Hindlimb muscle (tissue), 1 donor: ENCODE measurements around the gene ABLIM1. TPM values are rescaled to one million over a fixed set of nuclear protein-coding genes. Genes with fewer than 3 reads are reported as not detected.
A peak's percentile ranks its signal among the peaks of the same experiment; 100 is the strongest.

Experiments
- DNase-seq: peaks from one replicate; pipeline ENCODE4 v3.0.0-alpha.2; 2013
- polyA plus RNA-seq: library from polyadenylated mRNA; unstranded; fragments of 120-200 nt; gene quantifications from one replicate; pipeline ENCODE4 v1.2.1, GENCODE V29; 2013; ENCODE audit not compliant: insufficient read length

The ABLIM1 gene
- polyA plus RNA-seq, 1 donor, result 43.9 TPM

- no peak for DNase-seq
Observed at GRCh38 chr10:114441107-114441506, 217.0 kb downstream of the ABLIM1 start.

DNA sequence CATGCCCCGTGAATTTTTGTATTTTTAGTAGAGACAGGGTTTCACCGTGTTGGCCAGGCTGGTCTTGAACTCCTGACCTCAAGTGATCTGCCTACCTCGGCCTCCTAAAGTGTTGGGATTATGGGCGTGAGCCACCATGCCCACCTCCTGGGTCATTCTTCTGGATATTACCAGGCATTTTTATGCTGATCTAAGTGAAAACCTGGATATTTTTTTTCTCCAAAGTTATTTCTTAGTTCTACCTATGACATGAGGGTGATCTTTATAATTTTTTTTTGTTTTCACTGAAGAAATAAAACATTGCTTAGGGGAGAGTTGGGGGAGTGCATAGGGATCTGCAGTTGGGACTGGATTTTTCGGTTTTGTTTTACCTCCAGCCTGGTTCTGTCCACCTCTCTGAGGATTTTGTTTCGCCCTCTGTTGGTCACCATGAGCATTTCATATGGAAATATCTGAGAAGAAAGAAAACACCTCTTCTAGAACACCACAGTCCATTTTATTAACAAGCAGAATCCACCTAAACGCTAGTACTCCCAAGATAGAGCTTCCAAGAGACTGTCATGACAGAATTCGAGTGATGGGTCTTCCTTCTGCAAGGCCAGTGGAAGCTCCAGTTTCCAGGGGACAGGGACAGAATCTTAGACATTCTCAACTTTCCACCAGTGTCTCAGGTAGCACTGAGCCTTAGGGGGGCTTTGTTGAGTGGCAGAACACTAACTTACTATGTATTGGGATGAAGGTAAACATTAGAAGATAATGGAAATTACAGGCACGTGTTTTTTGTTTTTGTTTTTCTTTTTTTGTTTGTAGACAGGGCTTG lies 220.4 kb downstream of the ABLIM1 start:
- DNase-seq, result no peak

DNA sequence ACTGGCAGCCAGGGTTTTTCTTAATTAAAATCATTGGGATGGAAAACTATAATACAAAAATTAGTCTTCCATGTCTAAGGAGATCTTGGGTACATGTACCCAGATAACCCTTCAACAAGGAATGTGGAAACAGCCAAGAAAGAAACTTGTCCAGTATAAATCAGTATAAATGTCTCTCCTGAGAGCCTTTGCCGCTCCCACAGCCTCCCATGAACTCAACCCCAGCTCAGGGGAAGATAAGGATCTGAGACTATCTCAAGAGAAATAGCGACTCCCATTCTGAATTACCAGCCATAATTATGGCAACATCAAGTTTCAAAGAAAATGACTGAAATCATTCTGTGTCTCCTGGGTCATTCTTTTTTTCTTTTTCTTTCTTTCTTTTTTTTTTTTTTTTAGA lies 221.1 kb downstream of the ABLIM1 start:
- DNase-seq, result no peak

GRCh38 chr10:114432566-114433093 lies 225.4 kb downstream of the ABLIM1 start:
- DNase-seq, result no peak

GRCh38 chr10:114431414-114432135 lies 226.5 kb downstream of the ABLIM1 start:
- DNase-seq, result no peak

GRCh38 chr10:114430688-114431413 lies 227.2 kb downstream of the ABLIM1 start:
- no peak for DNase-seq

- no peak for DNase-seq
Observed at GRCh38 chr10:114429581-114430335, 228.3 kb downstream of the ABLIM1 start.

DNA sequence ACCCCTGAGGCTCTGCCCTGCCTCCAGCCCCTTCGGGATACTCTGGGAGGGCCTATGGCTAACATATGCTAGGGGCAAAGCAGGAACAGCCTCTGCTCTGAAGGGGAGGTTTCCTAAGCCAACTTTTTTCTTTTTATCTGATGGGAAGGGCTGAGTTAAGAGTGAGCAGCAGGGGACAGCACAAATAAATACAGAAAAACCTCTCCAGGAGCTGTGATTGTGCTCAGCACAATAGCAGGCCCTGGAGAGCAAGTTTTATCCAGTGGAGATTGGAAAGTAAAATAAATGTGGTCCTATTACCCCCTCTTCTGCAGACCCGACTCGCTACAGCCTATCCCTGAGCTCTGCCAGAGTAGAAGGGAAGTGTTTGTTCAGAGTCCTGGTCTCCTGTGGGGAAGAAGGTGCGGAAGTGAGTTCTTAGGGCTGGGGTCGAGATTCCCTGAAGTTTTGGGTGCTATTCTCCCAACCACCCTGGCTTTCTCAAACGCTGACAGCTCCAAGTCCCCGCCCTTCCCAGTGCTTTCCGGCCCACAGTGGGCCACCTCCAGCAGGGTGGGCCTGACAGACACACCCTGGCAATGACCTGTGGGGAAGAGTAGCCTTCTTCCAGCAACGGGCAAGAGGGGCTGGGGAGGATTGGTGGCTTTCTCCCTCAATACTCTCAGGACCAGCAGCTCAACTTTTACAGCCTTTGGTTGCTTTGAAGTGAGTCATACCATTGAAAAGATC lies 230.8 kb downstream of the ABLIM1 start:
- DNase-seq, result peak; percentile 18

- no peak for DNase-seq
Observed at GRCh38 chr10:114426476-114426875, 231.6 kb downstream of the ABLIM1 start.

- DNase-seq, result no peak
Observed at GRCh38 chr10:114420811-114421485, 237.1 kb downstream of the ABLIM1 start.

- no peak for DNase-seq
Observed at GRCh38 chr10:114418109-114418508, 240.0 kb downstream of the ABLIM1 start.

- DNase-seq, result no peak
Observed at GRCh38 chr10:114412907-114413797, 244.9 kb downstream of the ABLIM1 start.

GRCh38 chr10:114408968-114409444 lies 249.1 kb downstream of the ABLIM1 start:
- DNase-seq, result no peak

DNA sequence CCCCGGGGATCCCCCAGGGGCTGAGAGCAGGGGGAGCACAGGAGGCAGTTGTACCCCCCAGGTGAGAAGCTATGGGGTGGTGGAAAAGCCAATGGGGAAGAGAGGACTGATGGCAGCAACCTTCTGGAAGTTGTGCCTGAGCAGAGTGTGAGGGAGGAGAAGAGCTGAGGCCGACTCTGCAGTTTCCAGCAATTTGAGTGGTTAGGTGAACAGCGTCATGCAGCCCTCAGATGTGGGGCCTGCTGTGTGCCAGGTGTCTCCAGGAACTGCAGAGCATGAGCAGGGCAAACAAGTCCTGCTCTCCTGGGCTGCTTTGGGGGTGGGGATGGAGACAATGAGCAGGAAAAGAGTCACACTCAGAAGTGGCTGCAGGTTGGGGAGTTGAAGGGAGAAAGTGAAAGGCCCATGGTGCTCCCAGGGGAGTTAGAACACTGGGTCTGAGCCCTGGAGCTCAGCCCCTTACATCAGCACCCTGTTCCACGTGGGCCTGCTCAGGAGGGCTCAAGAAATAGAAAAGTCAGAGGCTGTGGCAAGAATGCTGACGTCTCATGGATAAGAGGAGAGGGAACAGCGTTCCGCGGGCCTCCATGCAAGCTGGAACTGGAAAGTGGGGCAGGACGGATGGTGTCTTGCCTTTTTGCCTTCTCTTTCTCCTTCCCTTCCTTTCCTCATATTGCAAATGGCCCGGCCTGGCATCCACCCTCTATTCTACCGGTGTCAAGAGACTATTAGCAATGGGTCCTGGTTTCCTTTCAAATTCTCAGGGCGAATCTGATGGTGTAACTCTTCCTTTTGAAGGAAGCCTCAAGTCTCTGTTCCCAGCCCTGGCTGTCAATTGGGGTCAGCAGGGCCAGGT lies 249.7 kb downstream of the ABLIM1 start:
- no peak for DNase-seq

DNA sequence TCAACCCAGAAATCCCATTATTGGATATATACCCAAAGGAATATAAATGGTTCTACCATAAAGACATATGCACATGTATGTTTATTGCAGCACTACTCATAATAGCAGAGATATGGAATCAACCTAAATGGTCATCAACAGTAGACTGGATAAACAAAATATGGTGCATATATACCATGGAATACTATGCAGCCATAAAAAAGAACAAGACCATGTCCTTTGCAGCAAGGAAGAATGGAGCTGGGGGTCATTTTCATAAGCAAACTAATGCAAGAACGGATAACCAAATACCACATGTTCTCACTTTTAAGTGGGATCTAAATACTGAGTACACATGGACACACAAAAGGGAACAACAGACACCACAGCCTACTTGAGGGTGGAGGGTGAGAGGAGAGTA lies 251.6 kb downstream of the ABLIM1 start:
- no peak for DNase-seq

DNA sequence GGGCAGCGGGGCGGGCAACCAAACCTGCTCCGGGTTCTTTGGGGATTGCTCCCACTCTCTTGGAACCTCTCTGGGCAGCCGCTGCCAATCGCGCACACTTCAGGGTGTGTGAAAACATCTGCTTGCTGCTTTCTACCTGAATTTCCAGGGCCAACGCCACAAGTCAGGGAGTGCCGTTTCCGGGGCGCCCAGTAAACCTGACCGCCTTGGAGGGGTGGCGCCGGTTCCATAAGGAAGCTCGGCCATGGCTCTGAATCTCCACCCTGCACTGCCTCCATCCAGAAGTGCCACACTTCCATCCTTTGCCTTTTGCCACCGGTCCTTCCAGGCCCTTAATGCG lies 253.1 kb downstream of the ABLIM1 start:
- DNase-seq, result no peak

- peak; percentile 76 for DNase-seq
Observed at GRCh38 chr10:114404171-114405010, 253.7 kb downstream of the ABLIM1 start, which contains the start of gene AFAP1L2. AFAP1L2 (minus strand) TSS chr10:114404502; CDS start chr10:114404455, 47 bp downstream.
